ENCODE data around the gene POPDC3. TPM values are rescaled to one million over a fixed set of nuclear protein-coding genes. Genes with fewer than 3 reads are reported as not detected.
"Not testable (repeated sequence)": the region's sequence is repeated elsewhere in the genome, so short reads cannot be mapped to it uniquely, and the experiment has no call there.

The POPDC3 gene
- total and polyA plus RNA-seq, 2 donors: 0.33 to 0.41 TPM

GRCh38 chr6:105172515-105172914 lies 7.3 kb downstream of the POPDC3 start:
- WGBS: 97% methylated on average over 4 of the region's 4 CpGs
- H3K27me3 ChIP-seq (ENCODE audit: control insufficient read depth in 2 of 2, insufficient read depth in 1 of 2, low read length in 1 of 2): peaks cover 0 to 12% of the 10 kb centered on the region in 2 donors
- H3K36me3 ChIP-seq (ENCODE audit: control insufficient read depth in 2 of 2, insufficient read depth in 2 of 2, low read length in 1 of 2); DNase-seq (ENCODE audit: low read depth in 6 of 9, low spot score in 9 of 9); H3K9me3 ChIP-seq (ENCODE audit: control insufficient read depth in 2 of 2, insufficient read depth in 1 of 2, low read length in 1 of 2); H3K27ac ChIP-seq (ENCODE audit: low read depth in 1 of 2, low read length in 1 of 2); H3K4me1 ChIP-seq (ENCODE audit: control insufficient read depth in 2 of 2, insufficient read depth in 2 of 2, low read length in 2 of 2); H3K4me3 ChIP-seq (ENCODE audit: low read length in 2 of 2): not testable (repeated sequence)

GRCh38 chr6:105170059-105170458 lies 9.8 kb downstream of the POPDC3 start:
- no peak overlapping the region for H3K27ac ChIP-seq (ENCODE audit: low read depth in 1 of 2, low read length in 1 of 2)
- H3K27me3 ChIP-seq (ENCODE audit: control insufficient read depth in 2 of 2, insufficient read depth in 1 of 2, low read length in 1 of 2): no peaks in the 10 kb centered on the region
- no peaks in the 10 kb centered on the region for H3K9me3 ChIP-seq (ENCODE audit: control insufficient read depth in 2 of 2, insufficient read depth in 1 of 2, low read length in 1 of 2)
- 43% methylated on average over 1 of the region's 1 CpG for WGBS
- no peaks in the 10 kb centered on the region for H3K36me3 ChIP-seq (ENCODE audit: control insufficient read depth in 2 of 2, insufficient read depth in 2 of 2, low read length in 1 of 2)
- H3K4me3 ChIP-seq (ENCODE audit: low read length in 2 of 2): no peak overlapping the region
- DNase-seq (ENCODE audit: low read depth in 6 of 9, low spot score in 9 of 9): no peak
- no peaks in the 10 kb centered on the region for H3K4me1 ChIP-seq (ENCODE audit: control insufficient read depth in 2 of 2, insufficient read depth in 2 of 2, low read length in 2 of 2)

- H3K27ac ChIP-seq (ENCODE audit: low read depth in 1 of 2, low read length in 1 of 2): no peak overlapping the region
- no peak for DNase-seq (ENCODE audit: low read depth in 6 of 9, low spot score in 9 of 9)
- H3K36me3 ChIP-seq (ENCODE audit: control insufficient read depth in 2 of 2, insufficient read depth in 2 of 2, low read length in 1 of 2): no peaks in the 10 kb centered on the region
- H3K9me3 ChIP-seq (ENCODE audit: control insufficient read depth in 2 of 2, insufficient read depth in 1 of 2, low read length in 1 of 2): no peaks in the 10 kb centered on the region
- H3K4me3 ChIP-seq (ENCODE audit: low read length in 2 of 2): no peak overlapping the region
- no peaks in the 10 kb centered on the region for H3K27me3 ChIP-seq (ENCODE audit: control insufficient read depth in 2 of 2, insufficient read depth in 1 of 2, low read length in 1 of 2)
- no peaks in the 10 kb centered on the region for H3K4me1 ChIP-seq (ENCODE audit: control insufficient read depth in 2 of 2, insufficient read depth in 2 of 2, low read length in 2 of 2)
These were observed 11.9 kb downstream of the POPDC3 start for GRCh38 chr6:105167914-105168313.

- Histone ChIP-seq H3K27ac (ENCODE audit: low read depth in 1 of 2, low read length in 1 of 2) (no peak overlapping the region), H3K9me3 (ENCODE audit: control insufficient read depth in 2 of 2, insufficient read depth in 1 of 2, low read length in 1 of 2) (no peaks in the 10 kb centered on the region), H3K4me1 (ENCODE audit: control insufficient read depth in 2 of 2, insufficient read depth in 2 of 2, low read length in 2 of 2) (no peaks in the 10 kb centered on the region), H3K36me3 (ENCODE audit: control insufficient read depth in 2 of 2, insufficient read depth in 2 of 2, low read length in 1 of 2) (no peaks in the 10 kb centered on the region), H3K4me3 (ENCODE audit: low read length in 2 of 2) (no peak overlapping the region), H3K27me3 (ENCODE audit: control insufficient read depth in 2 of 2, insufficient read depth in 1 of 2, low read length in 1 of 2) (no peaks in the 10 kb centered on the region)
- DNase-seq (ENCODE audit: low read depth in 6 of 9, low spot score in 9 of 9): no peak
- WGBS: 91% methylated on average over 2 of the region's 2 CpGs
These were observed 15.4 kb downstream of the POPDC3 start for GRCh38 chr6:105164418-105164817.

GRCh38 chr6:105163183-105163582 lies 16.6 kb downstream of the POPDC3 start:
- Histone ChIP-seq H3K27ac (ENCODE audit: low read depth in 1 of 2, low read length in 1 of 2) (no peak overlapping the region), H3K36me3 (ENCODE audit: control insufficient read depth in 2 of 2, insufficient read depth in 2 of 2, low read length in 1 of 2) (no peaks in the 10 kb centered on the region), H3K4me1 (ENCODE audit: control insufficient read depth in 2 of 2, insufficient read depth in 2 of 2, low read length in 2 of 2) (no peaks in the 10 kb centered on the region), H3K27me3 (ENCODE audit: control insufficient read depth in 2 of 2, insufficient read depth in 1 of 2, low read length in 1 of 2) (no peaks in the 10 kb centered on the region), H3K4me3 (ENCODE audit: low read length in 2 of 2) (no peak overlapping the region), H3K9me3 (ENCODE audit: control insufficient read depth in 2 of 2, insufficient read depth in 1 of 2, low read length in 1 of 2) (no peaks in the 10 kb centered on the region)
- no peak for DNase-seq (ENCODE audit: low read depth in 6 of 9, low spot score in 9 of 9)

GRCh38 chr6:105162377-105162776 lies 17.4 kb downstream of the POPDC3 start:
- WGBS: 92% methylated on average over 13 of the region's 13 CpGs
- Histone ChIP-seq H3K27me3 (ENCODE audit: control insufficient read depth in 2 of 2, insufficient read depth in 1 of 2, low read length in 1 of 2) (no peaks in the 10 kb centered on the region), H3K36me3 (ENCODE audit: control insufficient read depth in 2 of 2, insufficient read depth in 2 of 2, low read length in 1 of 2) (no peaks in the 10 kb centered on the region), H3K9me3 (ENCODE audit: control insufficient read depth in 2 of 2, insufficient read depth in 1 of 2, low read length in 1 of 2) (no peaks in the 10 kb centered on the region), H3K4me1 (ENCODE audit: control insufficient read depth in 2 of 2, insufficient read depth in 2 of 2, low read length in 2 of 2) (no peaks in the 10 kb centered on the region), H3K27ac (ENCODE audit: low read depth in 1 of 2, low read length in 1 of 2) (no peak overlapping the region), H3K4me3 (ENCODE audit: low read length in 2 of 2) (no peak overlapping the region)
- no peak for DNase-seq (ENCODE audit: low read depth in 6 of 9, low spot score in 9 of 9)

GRCh38 chr6:105161421-105161820 lies 18.4 kb downstream of the POPDC3 start:
- Histone ChIP-seq H3K9me3 (ENCODE audit: control insufficient read depth in 2 of 2, insufficient read depth in 1 of 2, low read length in 1 of 2) (no peaks in the 10 kb centered on the region), H3K36me3 (ENCODE audit: control insufficient read depth in 2 of 2, insufficient read depth in 2 of 2, low read length in 1 of 2) (no peaks in the 10 kb centered on the region), H3K4me1 (ENCODE audit: control insufficient read depth in 2 of 2, insufficient read depth in 2 of 2, low read length in 2 of 2) (no peaks in the 10 kb centered on the region), H3K27ac (ENCODE audit: low read depth in 1 of 2, low read length in 1 of 2) (no peak overlapping the region), H3K27me3 (ENCODE audit: control insufficient read depth in 2 of 2, insufficient read depth in 1 of 2, low read length in 1 of 2) (no peaks in the 10 kb centered on the region), H3K4me3 (ENCODE audit: low read length in 2 of 2) (no peak overlapping the region)
- DNase-seq (ENCODE audit: low read depth in 6 of 9, low spot score in 9 of 9): no peak
- WGBS: 70% methylated on average over 4 of the region's 4 CpGs

GRCh38 chr6:105153676-105154075 lies 26.1 kb downstream of the POPDC3 start:
- 98% methylated on average over 3 of the region's 3 CpGs for WGBS
- H3K4me1 ChIP-seq (ENCODE audit: control insufficient read depth in 2 of 2, insufficient read depth in 2 of 2, low read length in 2 of 2): no peaks in the 10 kb centered on the region
- H3K9me3 ChIP-seq (ENCODE audit: control insufficient read depth in 2 of 2, insufficient read depth in 1 of 2, low read length in 1 of 2): no peaks in the 10 kb centered on the region
- H3K27ac ChIP-seq (ENCODE audit: low read depth in 1 of 2, low read length in 1 of 2): no peak overlapping the region
- H3K36me3 ChIP-seq (ENCODE audit: control insufficient read depth in 2 of 2, insufficient read depth in 2 of 2, low read length in 1 of 2): no peaks in the 10 kb centered on the region
- DNase-seq (ENCODE audit: low read depth in 6 of 9, low spot score in 9 of 9): no peak
- H3K27me3 ChIP-seq (ENCODE audit: control insufficient read depth in 2 of 2, insufficient read depth in 1 of 2, low read length in 1 of 2): no peaks in the 10 kb centered on the region
- no peak overlapping the region for H3K4me3 ChIP-seq (ENCODE audit: low read length in 2 of 2)

GRCh38 chr6:105152880-105153279 lies 26.9 kb downstream of the POPDC3 start:
- no peaks in the 10 kb centered on the region for H3K4me1 ChIP-seq (ENCODE audit: control insufficient read depth in 2 of 2, insufficient read depth in 2 of 2, low read length in 2 of 2)
- H3K27ac ChIP-seq (ENCODE audit: low read depth in 1 of 2, low read length in 1 of 2): no peak overlapping the region
- no peaks in the 10 kb centered on the region for H3K27me3 ChIP-seq (ENCODE audit: control insufficient read depth in 2 of 2, insufficient read depth in 1 of 2, low read length in 1 of 2)
- H3K36me3 ChIP-seq (ENCODE audit: control insufficient read depth in 2 of 2, insufficient read depth in 2 of 2, low read length in 1 of 2): no peaks in the 10 kb centered on the region
- H3K9me3 ChIP-seq (ENCODE audit: control insufficient read depth in 2 of 2, insufficient read depth in 1 of 2, low read length in 1 of 2): no peaks in the 10 kb centered on the region
- H3K4me3 ChIP-seq (ENCODE audit: low read length in 2 of 2): no peak overlapping the region
- no peak for DNase-seq (ENCODE audit: low read depth in 6 of 9, low spot score in 9 of 9)

- no peak overlapping the region for H3K27ac ChIP-seq (ENCODE audit: low read depth in 1 of 2, low read length in 1 of 2)
- H3K4me1 ChIP-seq (ENCODE audit: control insufficient read depth in 2 of 2, insufficient read depth in 2 of 2, low read length in 2 of 2): no peaks in the 10 kb centered on the region
- no peaks in the 10 kb centered on the region for H3K9me3 ChIP-seq (ENCODE audit: control insufficient read depth in 2 of 2, insufficient read depth in 1 of 2, low read length in 1 of 2)
- H3K4me3 ChIP-seq (ENCODE audit: low read length in 2 of 2): no peak overlapping the region
- no peaks in the 10 kb centered on the region for H3K36me3 ChIP-seq (ENCODE audit: control insufficient read depth in 2 of 2, insufficient read depth in 2 of 2, low read length in 1 of 2)
- H3K27me3 ChIP-seq (ENCODE audit: control insufficient read depth in 2 of 2, insufficient read depth in 1 of 2, low read length in 1 of 2): no peaks in the 10 kb centered on the region
- no peak for DNase-seq (ENCODE audit: low read depth in 6 of 9, low spot score in 9 of 9)
These were observed 28.2 kb downstream of the POPDC3 start for GRCh38 chr6:105151644-105152043.
